ENCODE measurements around the gene KLF15.

The KLF15 gene

DNA sequence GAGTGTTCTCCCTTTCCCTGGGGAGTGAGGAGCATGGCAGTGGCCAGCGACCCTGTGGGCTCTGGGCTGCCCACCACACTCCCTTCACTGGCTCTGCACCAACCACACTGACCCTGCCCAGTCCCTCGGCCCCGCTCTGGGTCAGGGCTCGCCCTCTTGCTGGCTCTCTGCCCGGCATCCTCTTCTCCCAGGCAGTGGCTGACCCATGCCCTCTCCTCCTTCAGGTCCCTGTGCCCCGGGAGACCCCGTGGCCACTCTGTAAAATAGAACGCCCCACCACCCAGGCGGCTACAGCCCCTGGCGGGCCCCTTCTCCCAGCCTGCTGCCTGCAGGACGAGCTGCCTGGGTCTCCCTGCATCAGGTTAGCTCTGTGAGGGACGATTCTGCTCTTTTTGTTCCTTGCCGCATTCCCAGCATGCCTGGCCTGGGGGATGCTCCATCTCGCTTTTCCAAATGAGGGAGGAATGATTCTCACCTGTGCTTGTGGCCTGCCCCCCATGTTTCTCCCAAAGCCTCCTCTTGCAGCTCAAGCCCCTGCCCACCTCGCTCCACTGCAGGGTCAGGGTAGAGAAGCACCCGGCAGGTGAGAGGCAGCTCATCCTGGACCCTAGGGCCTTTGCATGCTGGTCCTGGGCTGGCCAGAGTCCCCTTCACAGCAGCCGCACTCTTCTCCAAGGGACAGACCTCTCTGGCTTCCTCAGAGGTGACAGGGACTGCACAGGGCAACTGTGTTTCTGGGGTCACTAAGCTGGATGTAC, 23.0 kb upstream of the KLF15 start:
- DNase-seq (ENCODE audit: extremely low read depth, insufficient read length): no peak
- no peaks in the 10 kb centered on the region; the same call in none of the 2 replicates for H3K27me3 ChIP-seq (replicated peaks; ENCODE audit: control insufficient read depth, insufficient read depth, low read length)
- no peaks in the 10 kb centered on the region for H3K36me3 ChIP-seq (ENCODE audit: control insufficient read depth, insufficient read depth, low read length)
- TF ChIP-seq, protein P1, sequence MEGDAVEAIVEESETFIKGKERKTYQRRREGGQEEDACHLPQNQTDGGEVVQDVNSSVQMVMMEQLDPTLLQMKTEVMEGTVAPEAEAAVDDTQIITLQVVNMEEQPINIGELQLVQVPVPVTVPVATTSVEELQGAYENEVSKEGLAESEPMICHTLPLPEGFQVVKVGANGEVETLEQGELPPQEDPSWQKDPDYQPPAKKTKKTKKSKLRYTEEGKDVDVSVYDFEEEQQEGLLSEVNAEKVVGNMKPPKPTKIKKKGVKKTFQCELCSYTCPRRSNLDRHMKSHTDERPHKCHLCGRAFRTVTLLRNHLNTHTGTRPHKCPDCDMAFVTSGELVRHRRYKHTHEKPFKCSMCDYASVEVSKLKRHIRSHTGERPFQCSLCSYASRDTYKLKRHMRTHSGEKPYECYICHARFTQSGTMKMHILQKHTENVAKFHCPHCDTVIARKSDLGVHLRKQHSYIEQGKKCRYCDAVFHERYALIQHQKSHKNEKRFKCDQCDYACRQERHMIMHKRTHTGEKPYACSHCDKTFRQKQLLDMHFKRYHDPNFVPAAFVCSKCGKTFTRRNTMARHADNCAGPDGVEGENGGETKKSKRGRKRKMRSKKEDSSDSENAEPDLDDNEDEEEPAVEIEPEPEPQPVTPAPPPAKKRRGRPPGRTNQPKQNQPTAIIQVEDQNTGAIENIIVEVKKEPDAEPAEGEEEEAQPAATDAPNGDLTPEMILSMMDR (IDR thresholded peaks at IDR 0.05; ENCODE audit: insufficient read depth, low read length, poor library complexity, severe bottlenecking): no peak
- no peak overlapping the region for H3K4me3 ChIP-seq (replicated peaks; ENCODE audit: low read depth, low read length)

DNA sequence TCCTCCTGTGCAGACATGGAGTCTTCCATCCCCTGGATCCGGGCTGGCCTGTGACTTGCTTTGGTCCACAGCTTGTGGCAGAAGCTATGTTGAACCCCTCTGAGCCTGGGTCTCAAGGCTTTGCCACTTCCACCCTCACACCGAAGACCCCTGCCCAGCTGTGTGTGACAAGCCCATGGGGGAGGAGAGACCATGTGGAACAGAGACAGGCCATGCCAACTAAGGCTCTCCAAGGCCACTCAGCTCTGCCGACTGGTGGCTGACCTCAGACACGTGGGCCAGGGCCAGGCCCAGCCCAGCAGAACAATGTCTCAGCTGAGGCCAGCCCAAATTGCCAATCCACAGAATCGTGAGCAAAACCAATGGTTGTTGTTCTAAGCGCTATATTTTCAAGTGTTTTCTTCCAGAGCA, 21.1 kb upstream of the KLF15 start:
- H3K27me3 ChIP-seq (replicated peaks; ENCODE audit: control insufficient read depth, insufficient read depth, low read length): no peaks in the 10 kb centered on the region; the same call in none of the 2 replicates
- TF ChIP-seq, protein P1 (IDR thresholded peaks at IDR 0.05; ENCODE audit: insufficient read depth, low read length, poor library complexity, severe bottlenecking): no peak
- no peak for DNase-seq (ENCODE audit: extremely low read depth, insufficient read length)

DNA sequence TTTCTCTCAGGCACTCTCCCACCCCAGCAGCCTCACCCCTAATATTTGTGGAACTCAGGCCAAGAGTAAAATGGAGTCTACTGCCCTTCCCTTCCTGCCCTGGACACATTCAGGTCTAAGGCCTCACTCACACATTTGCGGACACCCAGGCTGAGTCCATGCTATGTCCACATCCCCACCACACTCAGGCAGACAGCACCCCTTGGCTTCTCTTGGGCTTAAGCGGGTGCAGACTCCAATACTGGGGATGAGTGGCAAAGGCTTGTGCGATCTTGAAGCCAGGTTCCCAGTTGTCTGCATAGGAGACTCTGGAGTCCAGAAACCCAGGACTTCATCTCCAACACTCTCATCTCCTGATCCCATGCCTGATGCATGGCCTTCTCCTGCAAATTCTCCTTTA, 20.0 kb upstream of the KLF15 start:
- DNase-seq (ENCODE audit: extremely low read depth, insufficient read length): no peak
- no peaks in the 10 kb centered on the region for H3K36me3 ChIP-seq (ENCODE audit: control insufficient read depth, insufficient read depth, low read length)
- no peak overlapping the region for H3K4me3 ChIP-seq (replicated peaks; ENCODE audit: low read depth, low read length)
- TF ChIP-seq, protein P1 (IDR thresholded peaks at IDR 0.05; ENCODE audit: insufficient read depth, low read length, poor library complexity, severe bottlenecking): no peak
- H3K27me3 ChIP-seq (replicated peaks; ENCODE audit: control insufficient read depth, insufficient read depth, low read length): no peaks in the 10 kb centered on the region; the same call in none of the 2 replicates

More for the DNA sequence above, 21.1 kb upstream of the KLF15 start:
- Histone ChIP-seq H3K4me3 (replicated peaks; ENCODE audit: low read depth, low read length) (no peak overlapping the region), H3K36me3 (ENCODE audit: control insufficient read depth, insufficient read depth, low read length) (no peaks in the 10 kb centered on the region)

DNA sequence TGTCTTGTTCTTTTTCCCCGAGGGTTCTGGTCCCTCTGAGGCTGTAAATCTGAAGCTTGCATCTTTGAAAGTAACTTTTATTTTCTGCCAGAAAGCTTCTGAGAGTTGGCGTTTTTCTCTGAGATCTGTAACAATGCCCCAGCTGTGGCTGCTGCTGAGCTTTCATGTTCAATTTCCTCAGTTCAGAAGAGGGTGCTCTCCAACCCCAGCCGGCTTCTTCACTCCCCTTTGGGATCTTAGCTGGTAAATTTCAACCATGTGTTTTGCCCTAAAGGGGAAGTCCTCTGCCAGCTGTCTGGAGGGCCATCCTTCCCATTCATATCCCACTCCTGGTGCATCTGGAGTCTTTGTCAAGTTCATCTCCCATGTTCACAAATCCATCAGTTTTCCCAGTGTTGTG, 19.2 kb upstream of the KLF15 start:
- Histone ChIP-seq H3K27me3 (replicated peaks; ENCODE audit: control insufficient read depth, insufficient read depth, low read length) (no peaks in the 10 kb centered on the region; the same call in none of the 2 replicates), H3K36me3 (ENCODE audit: control insufficient read depth, insufficient read depth, low read length) (no peaks in the 10 kb centered on the region), H3K4me3 (replicated peaks; ENCODE audit: low read depth, low read length) (no peak overlapping the region)
- TF ChIP-seq, protein P1 (IDR thresholded peaks at IDR 0.05; ENCODE audit: insufficient read depth, low read length, poor library complexity, severe bottlenecking): no peak
- no peak for DNase-seq (ENCODE audit: extremely low read depth, insufficient read length)

DNA sequence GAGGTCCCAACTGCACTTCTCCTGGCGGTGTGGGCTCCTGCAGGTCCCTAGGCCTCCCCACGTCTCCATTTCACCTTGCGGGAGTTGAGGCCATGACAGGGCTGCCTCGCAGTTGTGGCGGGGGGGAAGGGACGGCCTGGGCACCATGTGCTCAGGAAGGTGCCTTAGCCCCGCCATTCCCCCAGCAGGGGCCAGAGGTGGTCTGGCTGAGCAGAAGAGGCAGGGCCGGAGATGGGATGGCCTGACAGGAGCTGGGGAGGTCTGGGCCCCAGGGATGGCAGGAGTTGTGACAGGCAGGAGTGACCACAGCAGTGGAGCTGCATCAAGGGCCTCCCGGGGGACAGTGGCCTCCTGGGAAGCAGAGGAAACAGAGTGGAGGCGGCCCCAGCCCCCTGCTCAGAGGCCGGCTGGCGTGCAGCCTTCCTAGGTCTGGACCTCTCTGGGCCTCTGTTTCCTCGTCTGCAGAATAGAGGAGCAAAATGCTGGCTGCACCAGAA, 18.7 kb upstream of the KLF15 start:
- DNase-seq (ENCODE audit: extremely low read depth, insufficient read length): no peak
- Histone ChIP-seq H3K36me3 (ENCODE audit: control insufficient read depth, insufficient read depth, low read length) (no peaks in the 10 kb centered on the region), H3K4me3 (replicated peaks; ENCODE audit: low read depth, low read length) (no peak overlapping the region), H3K27me3 (replicated peaks; ENCODE audit: control insufficient read depth, insufficient read depth, low read length) (no peaks in the 10 kb centered on the region; the same call in none of the 2 replicates)
- TF ChIP-seq, protein P1 (IDR thresholded peaks at IDR 0.05; ENCODE audit: insufficient read depth, low read length, poor library complexity, severe bottlenecking): no peak
